H9 (cell line): ENCODE results near the gene SNX1. TPM values are rescaled to one million over a fixed set of nuclear protein-coding genes. Genes with fewer than 3 reads are reported as not detected.

Experiments
- DNase-seq: peaks from one replicate; pipeline ENCODE4 v3.0.0-alpha.2; 2017
- H2AFZ ChIP-seq: one replicate; pipeline ENCODE4 v1.6.1; 2013; ENCODE audit warnings: mild to moderate bottlenecking, low read length, control low read depth, moderate library complexity
- H2AK5ac ChIP-seq: 2 replicates; pipeline ENCODE4 v1.6.1; 2013; ENCODE audit warnings: low read length, control low read depth, mixed read lengths; ENCODE audit not compliant: insufficient read length
- H2BK120ac ChIP-seq: one replicate; pipeline ENCODE4 v1.6.1; 2013; ENCODE audit warnings: low read depth, mild to moderate bottlenecking, low read length, control low read depth, inconsistent platforms; ENCODE audit not compliant: poor library complexity, severe bottlenecking
- H2BK12ac ChIP-seq: 2 replicates; pipeline ENCODE4 v1.6.1; 2013; ENCODE audit warnings: low read length, control low read depth, mixed read lengths, low read depth; ENCODE audit not compliant: insufficient read length
- H2BK15ac ChIP-seq: 2 replicates; pipeline ENCODE4 v1.6.1; 2013; ENCODE audit warnings: low read depth, low read length, control low read depth
- H2BK20ac ChIP-seq: one replicate; pipeline ENCODE4 v1.6.1; 2013; ENCODE audit warnings: low read depth, mild to moderate bottlenecking, low read length, control low read depth, inconsistent platforms; ENCODE audit not compliant: poor library complexity, severe bottlenecking
- H2BK5ac ChIP-seq: 2 replicates; pipeline ENCODE4 v1.6.1; 2013; ENCODE audit warnings: low read length, control low read depth, mixed read lengths; ENCODE audit not compliant: insufficient read length
- H3K14ac ChIP-seq: 2 replicates; pipeline ENCODE4 v1.6.1; 2013; ENCODE audit warnings: low read length, control low read depth; ENCODE audit not compliant: insufficient read depth
- H3K18ac ChIP-seq: 2 replicates; pipeline ENCODE4 v1.6.1; 2013; ENCODE audit warnings: low read depth, mild to moderate bottlenecking, mixed read lengths, low read length, control low read depth; ENCODE audit not compliant: insufficient read length
- H3K23ac ChIP-seq: 2 replicates; pipeline ENCODE4 v1.6.1; 2013; ENCODE audit warnings: low read length, control low read depth, mixed read lengths, low read depth; ENCODE audit not compliant: insufficient read length
- H3K23me2 ChIP-seq: 2 replicates; pipeline ENCODE4 v1.6.1; 2013; ENCODE audit warnings: low read depth, mild to moderate bottlenecking, mixed read lengths, low read length, control low read depth; ENCODE audit not compliant: insufficient read length, poor library complexity, severe bottlenecking
- H3K27ac ChIP-seq: 2 replicates; pipeline ENCODE4 v1.5.1; 2013; ENCODE audit warnings: low read length, control low read depth, mixed read lengths, low read depth; ENCODE audit not compliant: insufficient read length
- H3K27me3 ChIP-seq: 2 replicates; pipeline ENCODE4 v1.6.1; 2013; ENCODE audit warnings: low read length, control low read depth, inconsistent platforms; ENCODE audit not compliant: insufficient read depth
- H3K4ac ChIP-seq: 2 replicates; pipeline ENCODE4 v1.6.1; 2013; ENCODE audit warnings: low read depth, mild to moderate bottlenecking, control low read depth, inconsistent platforms, low read length, moderate library complexity
- H3K4me1 ChIP-seq: 2 replicates; pipeline ENCODE4 v1.6.1; 2013; ENCODE audit warnings: low read length, control low read depth, inconsistent platforms; ENCODE audit not compliant: insufficient read depth
- H3K4me2 ChIP-seq: 2 replicates; pipeline ENCODE4 v1.6.1; 2013; ENCODE audit warnings: low read length, control low read depth, mixed read lengths; ENCODE audit not compliant: insufficient read length, insufficient read depth
- H3K56ac ChIP-seq: 2 replicates; pipeline ENCODE4 v1.6.1; 2013; ENCODE audit warnings: low read depth, mild to moderate bottlenecking, mixed read lengths, low read length, control low read depth; ENCODE audit not compliant: insufficient read length
- H3K79me1 ChIP-seq: 2 replicates; pipeline ENCODE4 v1.6.1; 2013; ENCODE audit warnings: low read depth, mild to moderate bottlenecking, moderate library complexity, low read length, control low read depth, inconsistent platforms; ENCODE audit not compliant: insufficient read depth, poor library complexity, severe bottlenecking
- H3K79me2 ChIP-seq: 2 replicates; pipeline ENCODE4 v1.6.1; 2013; ENCODE audit warnings: low read length, control low read depth, inconsistent platforms; ENCODE audit not compliant: insufficient read depth
- H3K9ac ChIP-seq: 2 replicates; pipeline ENCODE4 v1.6.1; 2013; ENCODE audit warnings: low read length, control low read depth, mixed read lengths; ENCODE audit not compliant: insufficient read length; ENCODE audit errors: extremely low read depth
- H3K9me3 ChIP-seq: one replicate; pipeline ENCODE4 v1.6.1; 2013; ENCODE audit warnings: low read depth, low read length, inconsistent platforms; ENCODE audit not compliant: control insufficient read depth
- H3T11ph ChIP-seq: one replicate; pipeline ENCODE4 v1.6.1; 2013; ENCODE audit warnings: mild to moderate bottlenecking, low read length, control low read depth, inconsistent platforms
- H4K20me1 ChIP-seq: one replicate; pipeline ENCODE4 v1.6.1; 2013; ENCODE audit not compliant: control insufficient read depth, insufficient read length, insufficient read depth
- H4K5ac ChIP-seq: 2 replicates; pipeline ENCODE4 v1.6.1; 2013; ENCODE audit warnings: low read depth, mild to moderate bottlenecking, mixed read lengths, low read length, control low read depth; ENCODE audit not compliant: insufficient read length
- H4K8ac ChIP-seq: replicated peaks from 2 replicates; pipeline ENCODE4 v1.6.1; 2013; ENCODE audit warnings: low read length, control low read depth, mixed read lengths, low read depth; ENCODE audit not compliant: insufficient read length
- H4K91ac ChIP-seq: 2 replicates; pipeline ENCODE4 v1.6.1; 2013; ENCODE audit warnings: low read depth, mild to moderate bottlenecking, moderate library complexity, mixed read lengths, low read length, control low read depth; ENCODE audit not compliant: insufficient read length
- H3K27ac Mint-ChIP-seq, 3 experiments: 2 replicates in 2 of 3; 3 replicates in 1 of 3; pipeline ENCODE4 v1.8.0; 2020 to 2021; ENCODE audit warnings: mixed read lengths in 3 of 3, mild to moderate bottlenecking in 1 of 3, moderate library complexity in 1 of 3
- H3K27me3 Mint-ChIP-seq: 2 replicates; pipeline ENCODE4 v1.8.0; 2021; ENCODE audit warnings: low read depth, mild to moderate bottlenecking, moderate library complexity, mixed read lengths
- H3K36me3 Mint-ChIP-seq, 3 experiments: 2 replicates in 2 of 3; 3 replicates in 1 of 3; pipeline ENCODE4 v1.8.0; 2020 to 2021; ENCODE audit warnings: low read depth in 3 of 3, mixed read lengths in 3 of 3; ENCODE audit not compliant: insufficient read depth in 1 of 3
- H3K4me1 Mint-ChIP-seq, 2 experiments: 2 replicates each; pipeline ENCODE4 v1.8.0; 2020; ENCODE audit warnings: mixed read lengths in 2 of 2
- H3K4me3 Mint-ChIP-seq, 2 experiments: 2 replicates in 1 of 2; 3 replicates in 1 of 2; pipeline ENCODE4 v1.8.0; 2020 to 2021; ENCODE audit warnings: mild to moderate bottlenecking in 2 of 2, mixed read lengths in 2 of 2, moderate library complexity in 1 of 2
- H3K9me3 Mint-ChIP-seq, 2 experiments: 2 replicates in 1 of 2; 3 replicates in 1 of 2; pipeline ENCODE4 v1.8.0; 2020; ENCODE audit warnings: mild to moderate bottlenecking in 2 of 2, mixed read lengths in 2 of 2, moderate library complexity in 1 of 2
- CTCF ChIP-seq: fragments of 200-600 bp; sonication (generic); conservative IDR thresholded peaks from 3 replicates; pipeline ENCODE4 v1.8.0; 2021; ENCODE audit warnings: antibody characterized with exemption, mild to moderate bottlenecking
- WGBS: extraction: QIAGEN DNeasy Blood & Tissue Kit; methylation state at CpG from one replicate; pipeline ENCODE4 v1.1.7; 2013; ENCODE audit warnings: missing lambda C conversion rate, low lambda C conversion rate, mixed read lengths; ENCODE audit not compliant: insufficient read length; ENCODE audit errors: extremely low coverage; 5-methylcytosine and 5-hydroxymethylcytosine counted together
- total RNA-seq: library from RNA; stranded (reverse); gene quantifications from 2 replicates; pipeline ENCODE4 v1.2.1, GENCODE V29; 2021

Gene SNX1
- total RNA-seq, 1 experiment from 2014 or later = 58.8 TPM

DNA sequence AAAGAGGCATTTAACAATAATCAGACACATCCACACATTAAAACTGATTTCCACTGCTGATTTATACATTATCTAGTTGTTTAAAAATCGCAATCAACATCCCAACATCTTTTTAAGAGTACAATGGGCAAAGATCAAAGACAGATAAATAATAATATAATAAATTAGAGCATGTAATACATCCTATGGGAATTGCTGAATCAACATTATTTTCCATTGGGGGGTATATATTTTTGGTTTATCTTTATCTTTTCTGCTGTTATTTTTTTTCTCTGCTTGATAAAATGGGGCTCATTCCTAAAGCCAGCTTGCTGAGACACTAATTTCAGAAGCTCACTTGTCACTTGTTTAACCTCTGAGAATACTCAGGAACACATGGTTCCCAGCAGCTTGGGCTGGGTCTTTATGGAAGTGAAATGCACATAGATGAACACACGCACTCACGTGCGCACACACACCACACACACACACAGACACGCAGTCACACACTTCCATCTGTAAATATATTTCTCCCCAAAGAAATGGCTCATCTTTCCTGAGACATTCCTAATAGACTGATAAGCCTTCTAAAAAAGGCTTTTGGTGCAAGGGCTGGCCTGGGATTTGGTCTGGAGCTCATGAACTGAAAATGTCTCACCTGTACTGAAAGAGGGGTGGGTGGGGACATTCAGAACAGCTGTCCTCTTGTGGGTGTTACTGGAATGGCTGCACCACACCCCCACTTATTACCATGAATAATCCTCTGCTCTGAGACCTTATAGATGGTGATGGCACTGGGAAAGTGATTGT, 70.5 kb downstream of the SNX1 start:
- WGBS = no CpG with 5 or more reads among the region's 5 CpGs
- Histone ChIP-seq H4K91ac (no peak overlapping the region), H4K20me1 (no peaks in the 10 kb centered on the region), H2BK5ac (no peak overlapping the region), H4K5ac (no peak overlapping the region), H3K4ac (no peak overlapping the region), H3K9ac (no peak overlapping the region), H3K56ac (no peak overlapping the region), H2AK5ac (no peak overlapping the region), H2BK20ac (no peak overlapping the region), H3K23me2 (no peaks in the 10 kb centered on the region), H3K79me1 (no peaks in the 10 kb centered on the region), H3K4me1 (no peaks in the 10 kb centered on the region; the same call in 1 of the 2 replicates), H3K79me2 (no peaks in the 10 kb centered on the region; the same call in 1 of the 2 replicates), H3K23ac (no peak overlapping the region), H3K9me3 (no peaks in the 10 kb centered on the region), H3K27me3 (no peaks in the 10 kb centered on the region), H3K18ac (no peak overlapping the region), H3K27ac (no peak overlapping the region), H3T11ph (no peak overlapping the region), H2BK12ac (no peak overlapping the region), H3K14ac (no peak overlapping the region), H2BK120ac (no peak overlapping the region), H3K4me2 (no peak overlapping the region), H4K8ac (no peak overlapping the region), H2BK15ac (no peak overlapping the region), H2AFZ (no peak overlapping the region)
- no peak overlapping the region; a peak in 1 of 5 replicates for H3K4me3 Mint-ChIP-seq
- peaks cover 7 to 18% (median 8%) of the 10 kb centered on the region in 3 experiments; a peak in 5 of 7 replicates for H3K36me3 Mint-ChIP-seq
- no peaks in the 10 kb centered on the region; a peak in 1 of 5 replicates for H3K9me3 Mint-ChIP-seq
- no peak overlapping the region for H3K27ac Mint-ChIP-seq
- no peaks in the 10 kb centered on the region for H3K27me3 Mint-ChIP-seq
- no peak for DNase-seq
- TF ChIP-seq CTCF = no peak
- peaks cover 35% of the 10 kb centered on the region in 2 experiments for H3K4me1 Mint-ChIP-seq
